ENCODE results near the gene RIMKLB.
"Not testable (repeated sequence)": the region's sequence is repeated elsewhere in the genome, so short reads cannot be mapped to it uniquely, and the experiment has no call there.

RIMKLB gene

GRCh38 chr12:8692573-8692972 is 5.2 kb upstream of the RIMKLB start:
- DNase-seq (ENCODE audit: low read depth) = peak; percentile 26

GRCh38 chr12:8695116-8695515 is 2.7 kb upstream of the RIMKLB start:
- no peak for DNase-seq (ENCODE audit: low read depth)

DNA sequence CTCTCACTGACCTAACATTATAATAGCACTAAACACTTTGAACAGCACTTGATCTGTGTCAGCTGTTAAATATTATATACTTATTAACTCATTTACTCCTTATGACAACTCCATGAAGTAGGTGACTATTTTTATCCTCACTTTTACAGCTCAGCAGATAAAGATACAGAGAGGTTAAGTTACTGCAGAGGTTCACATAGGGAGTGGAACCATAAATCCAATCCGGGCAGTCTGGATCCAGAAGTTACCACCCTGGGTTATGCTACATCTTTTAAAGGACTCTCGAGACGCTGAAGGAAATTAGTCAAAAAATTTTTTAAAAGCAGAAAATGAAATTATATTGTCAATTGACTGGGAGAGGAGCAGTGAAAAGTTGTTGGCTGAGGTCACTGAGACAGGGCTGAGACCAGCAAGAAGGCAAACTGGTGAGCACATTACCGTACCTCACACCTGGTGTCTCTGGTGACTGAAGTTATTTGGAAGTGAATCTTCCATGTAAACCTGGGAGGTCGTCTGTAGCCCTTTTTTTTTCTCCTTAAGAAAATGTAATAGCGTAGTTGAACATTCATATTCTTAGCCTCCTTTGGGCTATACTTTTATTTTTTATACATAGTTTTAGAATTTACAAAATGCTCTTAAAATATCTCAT is 1.2 kb upstream of the RIMKLB start:
- no peak for DNase-seq (ENCODE audit: low read depth)

DNA sequence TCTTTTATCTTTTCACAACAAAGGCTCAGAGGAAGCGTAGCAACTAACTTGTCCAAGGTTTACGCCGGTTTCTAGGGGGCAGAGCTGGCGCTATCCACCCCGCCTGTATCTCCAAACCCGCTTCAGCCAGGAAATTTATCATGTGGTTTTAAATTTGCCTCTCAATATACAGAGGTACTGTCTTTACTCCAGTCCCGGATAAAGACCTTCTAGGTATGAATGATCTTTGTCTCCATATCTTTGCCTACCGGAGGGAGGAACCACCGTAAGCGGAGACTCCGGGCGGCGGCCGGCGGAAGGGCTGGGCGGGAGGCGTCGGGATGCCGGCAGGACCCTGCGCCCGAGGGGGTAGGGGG is 693 bp upstream of the RIMKLB start:
- DNase-seq (ENCODE audit: low read depth) = peak; percentile 46

DNA sequence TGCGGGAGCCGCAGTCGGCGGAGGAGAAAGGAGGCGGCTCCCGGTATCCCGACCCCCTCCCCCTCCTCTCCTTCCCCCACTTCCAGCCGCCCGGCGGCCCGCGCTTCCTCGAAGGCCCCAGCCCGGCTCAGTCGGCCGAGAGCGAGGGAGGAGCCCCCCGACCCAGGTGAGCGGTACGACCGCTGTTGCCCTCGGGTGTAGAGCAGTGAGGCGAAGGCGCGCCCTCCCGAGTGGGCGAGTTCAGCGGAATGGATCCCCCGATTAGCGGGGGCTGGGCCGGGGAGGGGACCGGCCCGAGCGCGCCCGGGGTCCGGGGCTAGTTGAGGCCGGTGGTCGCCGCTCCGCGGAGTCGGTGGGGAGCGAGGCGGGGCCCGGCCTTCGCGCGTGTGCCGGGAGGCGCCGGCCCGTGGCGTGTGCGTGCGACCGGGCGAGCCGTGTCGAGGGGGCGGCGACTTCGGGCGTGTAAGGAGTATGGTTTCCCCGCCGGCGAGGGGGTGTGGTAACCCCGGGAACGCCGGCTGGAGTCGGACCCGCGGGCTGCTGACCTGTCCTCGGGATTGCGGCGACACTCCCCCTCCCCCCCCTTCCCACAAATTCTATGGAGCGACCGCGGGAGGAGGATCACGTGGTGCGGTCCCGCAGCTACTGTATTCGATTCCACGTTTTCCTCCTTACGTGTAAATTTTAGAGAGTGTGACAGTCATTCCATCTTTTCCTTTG is 501 bp downstream of the RIMKLB start:
- peak; percentile 63 for DNase-seq (ENCODE audit: low read depth)

DNA sequence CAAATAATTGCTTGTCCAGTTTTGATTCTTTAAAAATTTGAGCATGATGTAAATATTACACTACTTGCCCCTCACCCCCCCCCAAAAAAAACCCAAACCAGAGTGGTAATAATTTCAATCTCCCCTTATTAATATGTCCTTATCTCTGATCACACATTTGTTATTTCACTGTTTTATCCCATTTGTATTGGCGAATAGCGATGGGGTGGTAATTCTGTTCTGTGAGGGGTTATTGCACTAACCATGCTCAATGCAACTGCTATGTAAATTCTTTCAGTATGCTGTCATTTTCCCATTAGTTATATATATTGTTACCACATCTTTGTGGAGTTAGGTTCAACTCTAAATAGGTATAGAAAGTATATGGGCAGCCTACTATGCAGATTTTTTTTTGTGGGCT is 1.1 kb downstream of the RIMKLB start:
- DNase-seq (ENCODE audit: low read depth) = peak; percentile 43

- no peak for DNase-seq (ENCODE audit: low read depth)
Measured at GRCh38 chr12:8699714-8700113, 1.9 kb downstream of the RIMKLB start.

DNA sequence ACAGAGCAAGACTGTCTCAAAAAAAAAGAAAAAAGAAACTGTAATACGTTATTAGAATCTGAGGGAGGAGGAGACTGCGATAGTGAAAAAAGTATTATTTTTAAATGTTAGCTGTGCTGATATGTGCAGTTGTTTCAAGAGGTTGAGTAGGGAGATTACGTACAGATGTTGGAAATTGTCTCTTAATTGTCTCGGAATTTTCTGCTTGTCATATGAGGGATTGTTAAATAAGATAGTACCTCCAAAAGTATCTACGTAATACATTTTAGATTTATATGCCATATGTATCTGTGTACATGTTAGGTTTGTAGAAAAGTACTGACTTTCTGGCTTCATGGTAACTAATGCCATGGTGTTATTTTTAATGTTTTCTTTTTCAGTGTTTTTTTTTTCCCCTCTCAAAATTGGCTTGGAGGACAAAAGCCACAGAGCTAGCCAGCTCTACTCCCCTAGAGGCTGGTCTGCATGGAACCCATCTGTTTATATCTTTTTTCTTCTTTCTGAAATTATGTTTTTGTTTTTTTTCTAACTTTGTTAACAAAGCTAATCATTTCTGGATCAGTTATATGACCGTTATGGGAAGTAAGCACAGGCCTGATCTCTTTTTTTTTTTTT is 3.4 kb downstream of the RIMKLB start:
- no peak for DNase-seq (ENCODE audit: low read depth)

DNA sequence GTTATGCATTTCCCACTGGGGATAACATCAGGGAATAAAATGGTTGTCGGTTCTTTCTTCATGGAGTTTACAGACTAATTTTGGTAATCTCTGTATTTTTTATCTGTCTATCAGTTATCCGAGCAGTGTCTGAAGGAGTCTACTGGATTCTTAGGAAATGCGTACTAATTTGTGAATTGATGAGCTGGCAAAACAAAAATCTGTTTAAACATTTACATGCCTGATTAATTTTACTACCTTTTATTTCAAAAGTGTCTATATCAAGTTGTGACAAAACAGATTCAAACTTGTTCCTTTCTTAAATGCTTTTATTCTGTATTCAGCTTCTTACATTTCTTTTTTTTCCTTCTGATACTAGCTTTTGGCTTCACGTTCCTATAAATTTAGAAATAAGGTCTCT is 4.4 kb downstream of the RIMKLB start:
- no peak for DNase-seq (ENCODE audit: low read depth)

- peak; percentile 58 for DNase-seq (ENCODE audit: low read depth)
Measured at GRCh38 chr12:8709124-8709830, 11.5 kb downstream of the RIMKLB start.

- DNase-seq (ENCODE audit: low read depth) = no peak
Measured at GRCh38 chr12:8712572-8712971, 14.8 kb downstream of the RIMKLB start.

GRCh38 chr12:8722286-8722800 is 24.6 kb downstream of the RIMKLB start:
- DNase-seq (ENCODE audit: low read depth) = no peak

GRCh38 chr12:8734873-8735381 is 37.1 kb downstream of the RIMKLB start:
- DNase-seq (ENCODE audit: low read depth) = peak; percentile 33

GRCh38 chr12:8742501-8742900 is 44.7 kb downstream of the RIMKLB start:
- DNase-seq (ENCODE audit: low read depth) = peak; percentile 75

- not testable (repeated sequence) for DNase-seq (ENCODE audit: low read depth)
Measured at GRCh38 chr12:8743121-8743520, 45.3 kb downstream of the RIMKLB start.

GRCh38 chr12:8745631-8746030 is 47.8 kb downstream of the RIMKLB start:
- DNase-seq (ENCODE audit: low read depth) = not testable (repeated sequence)

DNA sequence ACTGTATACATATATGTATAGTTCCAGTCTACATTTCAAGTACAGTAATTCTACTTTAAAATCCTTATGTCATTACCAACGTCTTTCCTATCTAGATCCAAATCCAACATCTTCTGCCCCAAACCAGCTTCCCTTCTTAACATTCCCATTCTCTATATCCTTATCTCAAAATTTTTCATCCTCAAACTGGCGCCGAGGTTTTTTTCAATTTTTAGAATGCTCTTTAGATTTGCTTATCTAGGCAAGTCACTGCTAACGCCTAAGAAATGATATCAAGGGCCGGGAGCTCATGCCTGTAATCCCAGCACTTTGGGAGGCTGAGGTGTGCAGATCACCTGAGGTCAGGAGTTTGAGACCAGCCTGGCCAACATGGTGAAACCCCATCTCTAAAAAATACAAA is 48.3 kb downstream of the RIMKLB start:
- DNase-seq (ENCODE audit: low read depth) = no peak

GRCh38 chr12:8760076-8760475 is 62.3 kb downstream of the RIMKLB start:
- DNase-seq (ENCODE audit: low read depth) = not testable (repeated sequence)

DNA sequence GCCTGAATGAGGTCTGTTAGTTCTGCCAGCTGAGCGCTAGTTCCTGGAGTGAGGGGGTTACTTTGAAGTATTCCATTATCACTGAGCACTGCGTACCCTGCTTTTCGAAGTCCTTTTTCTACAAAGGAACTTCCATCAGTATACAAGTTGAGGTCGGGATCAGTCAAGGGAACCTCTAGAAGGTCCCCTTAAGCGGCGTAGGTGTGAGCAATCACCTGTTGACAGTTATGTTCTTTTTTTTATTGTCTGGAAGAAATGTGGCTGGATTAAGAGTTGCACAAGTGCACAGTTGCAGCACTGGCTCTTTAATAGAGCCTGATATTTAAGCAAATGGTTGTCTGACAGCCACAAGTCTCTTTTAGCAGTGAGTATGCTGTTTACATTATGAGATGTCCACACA is 64.9 kb downstream of the RIMKLB start:
- not testable (repeated sequence) for DNase-seq (ENCODE audit: low read depth)

- not testable (repeated sequence) for DNase-seq (ENCODE audit: low read depth)
Measured at GRCh38 chr12:8766121-8766520, 68.3 kb downstream of the RIMKLB start.

DNA sequence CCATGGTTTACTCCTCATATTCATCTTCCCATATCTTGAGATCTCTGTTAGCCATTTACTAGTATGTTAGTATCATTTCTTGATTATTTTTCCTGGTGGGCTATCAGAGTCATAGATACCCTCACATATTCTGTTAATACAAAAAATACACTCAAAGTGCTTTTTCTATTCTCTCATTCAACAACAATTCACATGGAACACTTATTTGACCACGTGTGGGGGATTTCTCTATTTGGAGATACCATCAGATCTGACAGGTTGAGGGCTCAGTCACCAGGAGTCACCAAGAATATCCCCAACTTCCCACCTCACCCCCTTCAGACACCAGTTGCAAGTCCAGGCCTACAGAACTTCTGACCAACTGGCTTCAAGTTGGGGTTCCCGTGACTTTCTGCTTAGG is 72.7 kb downstream of the RIMKLB start:
- DNase-seq (ENCODE audit: low read depth) = no peak

DNA sequence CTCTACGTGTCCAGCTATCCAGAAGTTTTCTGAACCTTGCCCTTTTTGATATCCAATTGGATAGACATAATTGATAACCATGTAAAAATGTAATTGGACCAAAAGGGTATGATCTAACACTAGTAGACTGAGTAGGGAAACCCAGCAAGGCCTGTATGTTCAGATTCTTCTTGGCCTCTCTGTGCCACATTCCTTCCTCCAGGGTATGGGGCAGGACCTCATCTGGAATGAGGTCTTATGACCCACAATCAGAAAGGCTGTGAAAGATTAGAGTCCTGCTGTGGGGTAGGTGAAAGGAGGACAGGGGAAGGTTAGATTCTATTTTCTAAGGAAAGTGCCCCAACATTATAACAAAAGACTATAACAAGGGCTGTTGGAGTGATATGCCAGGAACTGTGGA is 73.3 kb downstream of the RIMKLB start:
- no peak for DNase-seq (ENCODE audit: low read depth)
